ENCODE data around the gene CLEC4A.
"Not testable (repeated sequence)": the region's sequence is repeated elsewhere in the genome, so short reads cannot be mapped to it uniquely, and the experiment has no call there.

CLEC4A gene

DNA sequence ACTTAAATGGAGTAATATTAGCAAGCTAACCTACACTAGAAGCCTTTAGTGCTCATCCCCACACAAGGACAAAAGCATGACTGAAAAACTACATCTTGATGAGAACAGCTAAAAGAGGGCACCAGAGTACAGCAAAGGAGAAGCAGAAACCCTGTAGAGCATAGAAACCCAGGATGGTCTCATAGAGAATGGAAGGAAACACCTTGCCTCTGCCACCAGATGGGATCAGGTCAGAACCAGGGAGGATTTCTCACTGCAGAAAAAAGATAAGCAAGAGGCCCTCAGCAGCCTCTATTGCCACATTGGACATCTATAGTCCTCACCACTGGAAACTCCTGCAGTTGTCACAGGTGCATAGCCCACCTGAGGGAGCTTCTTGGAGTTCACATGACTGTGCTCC, 19.8 kb downstream of the CLEC4A start:
- TF ChIP-seq CTCF (IDR thresholded peaks at IDR 0.05; ENCODE audit: low read depth, low read length) = no peak
- DNase-seq (ENCODE audit: extremely low read depth, low read depth) = no peak

DNA sequence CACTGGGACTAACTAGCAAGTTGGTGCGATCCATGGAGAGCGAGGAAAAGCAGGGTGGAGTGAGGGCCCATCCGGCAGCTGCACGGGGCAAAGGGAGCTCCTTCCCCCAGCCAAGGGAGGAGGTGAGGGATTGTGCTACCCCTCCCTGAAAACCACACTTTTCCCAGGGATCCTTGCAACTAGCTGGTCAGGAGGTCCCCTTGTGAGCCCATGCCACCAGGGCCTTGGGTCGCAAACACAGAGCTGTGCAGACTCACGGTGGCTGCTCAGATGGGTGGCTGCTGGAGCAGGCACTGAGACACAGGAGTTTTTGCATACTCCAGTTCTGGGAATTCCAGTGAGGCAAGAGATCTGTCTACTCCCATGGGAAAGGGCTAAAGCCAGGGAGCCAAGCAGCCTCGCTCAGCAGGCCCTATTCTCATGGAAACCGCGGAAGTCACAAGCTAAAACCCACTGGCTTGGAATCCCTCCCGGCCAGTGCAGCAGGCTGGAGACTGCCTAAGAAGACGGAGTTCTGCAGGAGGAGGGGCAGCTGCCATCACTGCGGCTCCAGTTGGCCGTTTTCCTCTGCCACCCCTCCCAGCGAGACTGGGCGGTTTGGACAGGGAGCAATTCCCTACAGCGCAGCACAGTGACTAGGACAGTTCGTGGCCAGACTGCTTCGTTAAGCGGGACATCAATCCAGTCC, 22.5 kb downstream of the CLEC4A start:
- TF ChIP-seq CTCF (IDR thresholded peaks at IDR 0.05; ENCODE audit: low read depth, low read length) = no peak
- DNase-seq (ENCODE audit: extremely low read depth, low read depth) = peak; percentile 56

DNA sequence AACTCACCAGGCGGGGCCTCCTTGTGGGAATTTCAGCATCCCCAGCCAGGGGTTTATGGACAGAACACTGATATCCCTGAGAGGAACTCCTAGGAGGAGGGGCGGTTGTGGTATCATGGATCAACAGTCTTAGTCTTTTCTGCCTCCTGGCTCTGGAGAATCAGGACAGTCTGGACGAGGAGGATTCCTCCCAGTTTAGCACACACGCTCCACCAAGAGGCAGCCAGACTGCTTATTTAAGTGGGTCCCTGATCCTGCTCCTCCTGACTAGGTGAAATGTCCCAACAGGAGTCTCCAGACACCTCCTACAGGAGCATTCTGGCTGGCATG, 23.0 kb downstream of the CLEC4A start:
- no peak for DNase-seq (ENCODE audit: extremely low read depth, low read depth)
- no peak for TF ChIP-seq CTCF (IDR thresholded peaks at IDR 0.05; ENCODE audit: low read depth, low read length)

GRCh38 chr12:8154526-8154925, 31.1 kb downstream of the CLEC4A start:
- DNase-seq (ENCODE audit: extremely low read depth, low read depth) = no peak
- TF ChIP-seq CTCF (IDR thresholded peaks at IDR 0.05; ENCODE audit: low read depth, low read length) = no peak

- DNase-seq (ENCODE audit: extremely low read depth, low read depth) = no peak
- no peak for TF ChIP-seq CTCF (IDR thresholded peaks at IDR 0.05; ENCODE audit: low read depth, low read length)
These were observed 33.0 kb downstream of the CLEC4A start for GRCh38 chr12:8156416-8156815.

DNA sequence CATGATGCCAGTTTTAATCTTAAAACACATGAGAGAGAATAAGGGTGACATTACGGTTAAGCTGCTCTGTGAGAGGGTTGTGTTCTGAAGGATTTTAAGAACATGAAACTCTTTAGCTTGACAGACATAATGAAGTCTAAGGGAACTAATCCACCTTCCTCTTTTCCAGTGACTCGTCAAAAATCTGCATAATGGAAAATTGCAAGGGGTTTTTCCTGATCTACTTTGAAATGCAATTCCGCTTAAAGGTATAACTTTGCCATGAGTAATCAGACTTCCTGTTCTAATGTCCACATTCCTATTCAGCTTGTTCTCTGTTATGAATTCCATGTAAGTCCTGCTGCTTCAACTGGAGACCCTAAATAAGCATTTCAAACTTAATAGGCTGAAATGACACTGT, 33.4 kb downstream of the CLEC4A start, which contains the start of gene ZNF705A:
Gene ZNF705A, plus strand, starts transcription at position 171 of the 400 bp plus-strand sequence. CDS start 15,611 bp downstream, outside the sequence.
- no peak for TF ChIP-seq CTCF (IDR thresholded peaks at IDR 0.05; ENCODE audit: low read depth, low read length)
- no peak for DNase-seq (ENCODE audit: extremely low read depth, low read depth)

- no peak for TF ChIP-seq CTCF (IDR thresholded peaks at IDR 0.05; ENCODE audit: low read depth, low read length)
- DNase-seq (ENCODE audit: extremely low read depth, low read depth) = no peak
These were observed 34.2 kb downstream of the CLEC4A start for GRCh38 chr12:8157484-8158198.

GRCh38 chr12:8172911-8173310, 49.5 kb downstream of the CLEC4A start:
- not testable (repeated sequence) for DNase-seq (ENCODE audit: extremely low read depth, low read depth)

Measured in AG09319 (cell line).